M059J (cell line): ENCODE data around the gene MCOLN1. TPM values are rescaled to one million over a fixed set of nuclear protein-coding genes. Genes with fewer than 3 reads are reported as not detected.

Experiments used
- DNase-seq: peaks from one replicate; pipeline ENCODE4 v3.0.0-alpha.2; 2012; ENCODE audit warnings: low read depth
- total RNA-seq: library from RNA; depleted of rRNA; stranded (reverse); fragments of >200 nt; shearing (Covaris generic); gene quantifications from 2 replicates; pipeline ENCODE4 v1.2.3, GENCODE V29; 2014

Gene MCOLN1
- total RNA-seq, 1 experiment from 2014 or later = 7.8 TPM

- no peak for DNase-seq
Measured at GRCh38 chr19:7502552-7502951, 19.9 kb upstream of the MCOLN1 start.

DNA sequence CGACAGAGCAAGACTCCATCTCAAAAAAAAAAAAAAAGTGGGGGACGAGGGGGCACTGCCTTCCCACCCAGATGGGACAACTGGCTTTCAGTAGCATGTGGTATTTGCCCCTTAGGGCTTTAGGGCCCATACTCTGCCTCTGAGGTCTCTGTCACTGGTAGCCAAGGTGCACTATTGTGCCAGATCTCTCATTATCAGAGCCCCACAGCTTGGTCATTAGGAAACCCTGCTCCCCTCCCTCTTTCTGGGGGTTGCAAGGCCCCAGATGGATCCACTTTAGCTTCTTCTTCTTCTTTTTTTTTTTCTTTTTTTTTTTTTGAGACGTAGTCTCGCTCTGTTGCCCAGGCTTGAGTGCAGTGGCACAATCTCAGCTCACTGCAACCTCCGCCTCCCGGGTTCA is 17.7 kb upstream of the MCOLN1 start:
- DNase-seq = no peak

DNA sequence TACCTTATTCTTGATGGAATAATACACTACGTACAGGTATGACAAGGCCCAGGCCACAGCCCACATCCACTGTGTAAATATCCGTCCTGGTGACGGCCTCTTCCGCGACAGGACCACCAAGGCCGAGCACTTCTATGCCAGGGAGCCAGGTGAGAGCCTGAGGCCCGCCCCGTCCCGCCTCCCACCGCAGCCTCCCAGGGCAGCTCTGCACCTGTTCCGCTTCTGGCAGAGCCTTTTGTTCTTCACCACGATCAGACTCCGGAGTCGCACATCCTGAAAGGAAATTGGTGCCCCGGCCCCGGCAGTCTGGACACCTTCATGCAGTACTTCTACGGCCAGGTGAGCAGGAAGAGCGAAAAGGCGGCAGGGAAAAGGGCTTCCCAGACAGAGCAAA is 17.1 kb upstream of the MCOLN1 start:
- no peak for DNase-seq

GRCh38 chr19:7505682-7506384 is 16.6 kb upstream of the MCOLN1 start:
- DNase-seq = peak; percentile 27

DNA sequence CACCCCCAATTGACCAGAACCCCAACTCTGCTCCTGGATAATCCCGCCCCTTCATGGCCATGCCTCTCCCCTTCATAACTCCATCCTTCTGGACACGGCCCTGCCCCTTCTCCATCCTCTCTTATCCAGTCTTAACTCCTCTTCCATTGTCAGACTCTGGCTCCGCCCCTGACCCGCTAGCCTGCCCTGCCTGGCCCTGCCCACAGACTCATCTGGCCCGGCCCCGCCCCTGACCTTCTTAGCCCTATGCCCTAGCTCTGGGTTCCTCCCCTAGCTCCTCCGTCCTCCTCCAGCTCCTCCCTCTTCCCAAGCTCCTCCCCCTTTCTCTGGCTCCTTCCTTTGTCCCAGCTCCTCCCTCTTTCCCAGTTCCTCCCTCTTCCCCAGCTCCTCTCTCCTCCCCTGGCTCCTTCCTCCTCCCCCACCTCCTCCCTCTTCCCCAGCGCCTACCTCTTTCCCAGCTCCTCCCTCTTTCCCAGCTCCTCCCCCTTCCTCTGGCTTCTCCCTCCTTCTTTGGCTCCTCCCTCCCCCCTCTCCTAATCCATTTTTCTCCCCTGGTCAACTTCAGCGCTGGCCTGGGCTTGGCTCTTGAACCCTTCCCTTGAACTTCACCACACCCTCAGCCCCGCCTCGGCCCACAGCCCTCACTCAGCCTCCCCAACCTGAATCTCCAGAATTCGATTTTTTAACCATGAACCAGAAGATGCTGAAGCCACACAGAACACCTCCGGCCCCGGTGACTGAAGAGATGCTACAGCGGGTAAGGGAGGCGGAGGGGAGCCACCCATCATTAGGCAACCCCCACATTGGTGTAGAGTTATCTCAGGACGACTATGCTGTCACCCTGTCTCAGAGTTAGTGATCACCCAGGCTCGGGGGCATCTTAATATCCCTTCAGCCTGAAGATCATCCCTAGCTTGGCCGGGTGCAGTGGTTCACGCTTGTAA is 15.8 kb upstream of the MCOLN1 start:
- DNase-seq = peak; percentile 79

- DNase-seq = peak; percentile 95
Measured at GRCh38 chr19:7507884-7508283, 14.5 kb upstream of the MCOLN1 start.

GRCh38 chr19:7509625-7510024 is 12.8 kb upstream of the MCOLN1 start:
- no peak for DNase-seq

- DNase-seq = peak; percentile 60
Measured at GRCh38 chr19:7512400-7512851, 10.0 kb upstream of the MCOLN1 start.

- DNase-seq = no peak
Measured at GRCh38 chr19:7513809-7514642, 8.4 kb upstream of the MCOLN1 start.

- DNase-seq = peak; percentile 81
Measured at GRCh38 chr19:7515110-7515644, 7.2 kb upstream of the MCOLN1 start.

GRCh38 chr19:7515645-7516151 is 6.7 kb upstream of the MCOLN1 start, which contains the start of gene ZNF358:
Gene ZNF358 (plus strand): TSS chr19:7516103. CDS start chr19:7519243, 3,140 bp downstream.
- DNase-seq = peak; percentile 69

DNA sequence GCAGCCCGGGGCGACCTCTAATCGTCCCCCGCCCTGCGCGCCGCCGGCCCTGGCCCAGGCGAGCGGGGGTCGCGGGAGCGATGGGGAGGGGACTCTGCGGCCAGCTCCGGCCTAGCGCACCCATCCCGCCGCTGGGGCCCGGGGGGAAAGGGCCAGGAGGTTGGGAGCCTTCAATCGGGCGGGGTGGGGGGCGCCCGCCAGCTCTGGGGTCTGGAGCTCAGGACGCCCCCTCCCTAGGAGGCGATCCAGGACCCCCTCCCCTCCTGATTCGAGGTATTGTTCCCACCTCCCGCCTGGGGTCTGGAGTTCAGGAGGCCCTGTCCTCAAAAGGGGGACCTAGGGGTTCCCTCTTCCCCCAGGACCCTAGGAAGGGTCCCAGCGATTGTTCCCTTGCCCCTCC is 6.1 kb upstream of the MCOLN1 start:
- DNase-seq = no peak

DNA sequence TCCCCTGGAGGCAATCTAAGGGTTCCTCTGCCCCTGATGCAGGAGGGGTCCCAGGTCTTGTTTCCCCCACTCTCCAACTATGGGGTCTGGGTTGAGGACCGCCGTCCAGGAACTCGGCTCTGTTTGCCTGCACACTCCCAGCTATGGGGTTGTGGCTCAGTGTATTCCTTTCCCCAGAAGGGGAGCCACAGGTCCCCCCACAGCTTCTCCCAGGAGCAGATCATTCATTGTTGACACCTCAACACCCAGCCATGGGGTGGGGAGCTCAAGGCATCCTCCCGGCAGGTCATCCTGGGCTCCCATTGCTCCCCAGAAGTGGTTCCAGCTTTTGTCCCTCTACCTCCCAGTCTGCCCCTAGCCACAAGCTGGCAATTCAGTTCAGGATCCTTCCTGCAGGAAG is 5.5 kb upstream of the MCOLN1 start:
- no peak for DNase-seq

DNA sequence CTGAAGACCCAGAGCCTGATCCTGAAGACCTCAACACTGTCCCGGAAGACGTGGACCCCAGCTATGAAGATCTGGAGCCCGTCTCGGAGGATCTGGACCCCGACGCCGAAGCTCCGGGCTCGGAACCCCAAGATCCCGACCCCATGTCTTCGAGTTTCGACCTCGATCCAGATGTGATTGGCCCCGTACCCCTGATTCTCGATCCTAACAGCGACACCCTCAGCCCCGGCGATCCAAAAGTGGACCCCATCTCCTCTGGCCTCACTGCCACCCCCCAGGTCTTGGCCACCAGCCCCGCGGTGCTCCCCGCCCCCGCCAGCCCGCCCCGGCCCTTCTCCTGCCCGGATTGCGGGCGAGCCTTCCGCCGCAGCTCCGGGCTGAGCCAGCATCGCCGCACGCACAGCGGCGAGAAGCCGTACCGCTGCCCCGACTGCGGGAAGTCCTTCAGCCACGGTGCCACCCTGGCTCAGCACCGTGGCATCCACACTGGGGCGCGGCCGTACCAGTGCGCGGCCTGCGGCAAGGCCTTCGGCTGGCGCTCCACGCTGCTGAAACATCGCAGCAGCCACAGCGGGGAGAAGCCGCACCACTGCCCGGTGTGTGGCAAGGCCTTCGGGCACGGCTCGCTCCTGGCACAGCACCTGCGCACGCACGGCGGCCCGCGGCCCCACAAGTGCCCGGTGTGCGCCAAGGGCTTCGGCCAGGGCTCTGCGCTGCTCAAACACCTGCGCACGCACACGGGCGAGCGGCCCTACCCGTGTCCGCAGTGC is 2.9 kb upstream of the MCOLN1 start:
- DNase-seq = no peak

GRCh38 chr19:7520131-7521051 is 2.0 kb upstream of the MCOLN1 start:
- DNase-seq = no peak

GRCh38 chr19:7521551-7522071 is 813 bp upstream of the MCOLN1 start:
- DNase-seq = peak; percentile 17

- peak; percentile 18 for DNase-seq
Measured at GRCh38 chr19:7522923-7523667, 671 bp downstream of the MCOLN1 start.

- DNase-seq = no peak
Measured at GRCh38 chr19:7524523-7524922, 2.1 kb downstream of the MCOLN1 start.
